HepG2 (cell line): Measurements from ENCODE around the gene RHBDF2. TPM values are rescaled to one million over a fixed set of nuclear protein-coding genes. Genes with fewer than 3 reads are reported as not detected.
A peak's percentile ranks its signal among the peaks of the same experiment; 100 is the strongest.

Experiments
- BCL6 ChIP-seq: IDR thresholded peaks from 2 replicates; pipeline ENCODE4 v1.6.1; 2016; ENCODE audit warnings: missing genetic modification reagents, missing compliant biosample characterization
- EP300 ChIP-seq, 3 experiments: sonication (generic) in 1 of 3; formaldehyde crosslinking in 1 of 3; IDR thresholded peaks; 2 replicates each; pipeline versions ENCODE4 v1.5.1 to v1.6.1; 2011 to 2020; ENCODE audit warnings: low read depth in 2 of 3, low read length in 2 of 3, borderline replicate concordance in 1 of 3, improper control_type of control experiment in 1 of 3, mild to moderate bottlenecking in 1 of 3, missing genetic modification reagents in 1 of 3, moderate library complexity in 1 of 3
- HNF4A ChIP-seq: sonication (generic); formaldehyde crosslinking; IDR thresholded peaks from 2 replicates; pipeline ENCODE4 v1.4.0; 2020; ENCODE audit warnings: missing genetic modification reagents
- IRF2 ChIP-seq: IDR thresholded peaks from 2 replicates; pipeline ENCODE4 v1.6.1; 2018; ENCODE audit warnings: missing genetic modification reagents, missing compliant biosample characterization
- ISL2 ChIP-seq: sonication (generic); formaldehyde crosslinking; IDR thresholded peaks from 2 replicates; pipeline ENCODE4 v1.5.0; 2020; ENCODE audit warnings: missing genetic modification reagents
- JUN ChIP-seq: sonication (generic); formaldehyde crosslinking; IDR thresholded peaks from 2 replicates; pipeline ENCODE4 v1.4.0; 2020; ENCODE audit warnings: mild to moderate bottlenecking, missing genetic modification reagents
- MEIS2 ChIP-seq: sonication (generic); formaldehyde crosslinking; IDR thresholded peaks from 2 replicates; pipeline ENCODE4 v1.9.0; 2021; ENCODE audit warnings: mild to moderate bottlenecking, missing genetic modification reagents
- PHF20 ChIP-seq: sonication (generic); formaldehyde crosslinking; IDR thresholded peaks from 2 replicates; pipeline ENCODE4 v1.5.0; 2020; ENCODE audit warnings: mild to moderate bottlenecking, missing genetic modification reagents
- POLR2AphosphoS5 ChIP-seq: IDR thresholded peaks from 2 replicates; pipeline ENCODE4 v1.6.1; 2012; ENCODE audit warnings: low read depth, low read length
- SMAD1 ChIP-seq: sonication (generic); formaldehyde crosslinking; IDR thresholded peaks from 2 replicates; pipeline ENCODE4 v1.4.0; 2020; ENCODE audit warnings: missing genetic modification reagents, low read depth, mild to moderate bottlenecking, borderline replicate concordance
- TBX2 ChIP-seq: sonication (generic); formaldehyde crosslinking; IDR thresholded peaks from 2 replicates; pipeline ENCODE4 v1.5.0; 2020; ENCODE audit warnings: missing genetic modification reagents, mild to moderate bottlenecking, borderline replicate concordance
- UBTF ChIP-seq: sonication (generic); formaldehyde crosslinking; IDR thresholded peaks from 2 replicates; pipeline ENCODE4 v1.4.0; 2020; ENCODE audit warnings: mild to moderate bottlenecking, missing genetic modification reagents
- ZNF263 ChIP-seq: sonication (generic); formaldehyde crosslinking; IDR thresholded peaks from 2 replicates; pipeline ENCODE4 v1.4.0; 2020; ENCODE audit warnings: missing genetic modification reagents
- ZNF569 ChIP-seq: sonication (generic); formaldehyde crosslinking; IDR thresholded peaks from 2 replicates; pipeline ENCODE4 v1.5.0; 2020; ENCODE audit warnings: mild to moderate bottlenecking, missing genetic modification reagents, moderate library complexity, borderline replicate concordance
- ZNF589 ChIP-seq: sonication (generic); formaldehyde crosslinking; conservative IDR thresholded peaks from 2 replicates; pipeline ENCODE4 v1.8.0; 2022; ENCODE audit warnings: mild to moderate bottlenecking, moderate library complexity, missing genetic modification reagents
- ZNF777 ChIP-seq: sonication (generic); formaldehyde crosslinking; IDR thresholded peaks from 2 replicates; pipeline ENCODE4 v1.4.0; 2020; ENCODE audit warnings: missing genetic modification reagents
- ZNF883 ChIP-seq: sonication (generic); formaldehyde crosslinking; IDR thresholded peaks from 2 replicates; pipeline ENCODE4 v1.5.1; 2020; ENCODE audit warnings: mild to moderate bottlenecking, missing genetic modification reagents; ENCODE audit errors: not compliant biosample characterization
- ZZZ3 ChIP-seq: sonication (generic); formaldehyde crosslinking; IDR thresholded peaks from 2 replicates; pipeline ENCODE4 v1.4.0; 2020; ENCODE audit warnings: missing genetic modification reagents, mild to moderate bottlenecking, borderline replicate concordance
- polyA plus RNA-seq, 8 experiments: library from polyadenylated mRNA; depleted of rRNA in 3 of 8; stranded (reverse) in 7 of 8; unstranded in 1 of 8; fragments of >200 nt; fragmentation: Illumina TruSeq in 4 of 8; extraction: Trizol in 4 of 8; gene quantifications; 2 replicates each; pipeline versions ENCODE4 v1.2.1 to v1.2.3, GENCODE V29; 2011 to 2016; ENCODE audit warnings: low read depth in 4 of 8, missing spikeins in 1 of 8, mixed read lengths in 1 of 8; ENCODE audit not compliant: insufficient read depth in 1 of 8
- total RNA-seq, 5 experiments: library from RNA; depleted of rRNA; stranded (reverse); fragments of >200 nt; fragmentation: Illumina TruSeq; extraction: Trizol; gene quantifications; 2 replicates each; pipeline ENCODE4 v1.2.3, GENCODE V29; 2016; ENCODE audit warnings: low read depth in 1 of 5
- TF ChIP-seq, protein P1 (sequence below): sonication (generic); formaldehyde crosslinking; IDR thresholded peaks from 2 replicates; pipeline ENCODE4 v1.9.0; 2021; ENCODE audit warnings: mild to moderate bottlenecking, missing genetic modification reagents

RHBDF2 gene
- total and polyA plus RNA-seq, 2 of the 13 experiments (the other 11 are each of a cell fraction or from before 2014, with no cell fraction given) = 7.8 to 24.2 TPM

DNA sequence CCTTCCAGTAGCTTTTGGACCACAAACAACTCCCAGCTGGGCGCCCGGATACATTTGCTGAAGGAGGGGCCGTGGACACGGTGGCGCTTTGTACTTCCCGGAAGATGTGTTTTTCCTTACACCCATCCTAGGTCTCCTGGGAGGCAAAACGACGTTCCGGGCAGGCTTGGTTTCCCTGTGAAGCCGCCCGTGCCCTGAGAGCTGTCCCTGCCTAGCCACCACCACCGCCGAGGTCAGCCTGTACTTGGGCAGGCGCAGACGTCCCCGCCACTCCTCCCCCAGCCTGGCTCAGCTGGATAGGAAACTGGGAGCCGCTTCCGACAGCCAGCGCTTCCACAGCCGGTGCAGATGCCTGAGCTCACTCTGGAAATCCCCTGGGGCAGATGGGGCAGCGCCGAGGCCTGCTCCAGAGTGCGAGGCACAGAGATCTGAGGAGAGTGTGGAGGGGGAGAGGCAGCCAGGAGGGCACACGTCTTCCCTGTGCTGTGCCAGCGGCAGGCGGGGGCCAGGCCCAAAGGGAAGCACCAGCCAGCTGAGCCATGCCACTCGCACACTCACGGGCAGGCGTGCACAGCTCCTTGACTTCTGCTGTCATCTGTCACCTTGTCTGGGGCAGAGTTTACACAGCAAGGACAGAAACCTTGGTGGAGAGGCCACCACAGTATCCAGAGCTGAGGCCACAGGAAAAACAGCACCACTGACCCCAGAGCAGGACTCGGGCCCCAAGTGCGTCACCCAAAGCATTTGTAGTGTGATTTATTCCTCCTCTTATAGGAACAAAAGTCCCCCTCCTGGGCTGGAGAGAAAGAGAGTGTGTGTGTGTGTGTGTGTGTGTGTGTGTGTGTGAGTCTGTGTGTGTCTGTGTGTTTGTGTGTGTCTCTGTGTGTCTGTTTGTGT is 3.0 kb downstream of the RHBDF2 start (continued):
- TF ChIP-seq, protein P1, sequence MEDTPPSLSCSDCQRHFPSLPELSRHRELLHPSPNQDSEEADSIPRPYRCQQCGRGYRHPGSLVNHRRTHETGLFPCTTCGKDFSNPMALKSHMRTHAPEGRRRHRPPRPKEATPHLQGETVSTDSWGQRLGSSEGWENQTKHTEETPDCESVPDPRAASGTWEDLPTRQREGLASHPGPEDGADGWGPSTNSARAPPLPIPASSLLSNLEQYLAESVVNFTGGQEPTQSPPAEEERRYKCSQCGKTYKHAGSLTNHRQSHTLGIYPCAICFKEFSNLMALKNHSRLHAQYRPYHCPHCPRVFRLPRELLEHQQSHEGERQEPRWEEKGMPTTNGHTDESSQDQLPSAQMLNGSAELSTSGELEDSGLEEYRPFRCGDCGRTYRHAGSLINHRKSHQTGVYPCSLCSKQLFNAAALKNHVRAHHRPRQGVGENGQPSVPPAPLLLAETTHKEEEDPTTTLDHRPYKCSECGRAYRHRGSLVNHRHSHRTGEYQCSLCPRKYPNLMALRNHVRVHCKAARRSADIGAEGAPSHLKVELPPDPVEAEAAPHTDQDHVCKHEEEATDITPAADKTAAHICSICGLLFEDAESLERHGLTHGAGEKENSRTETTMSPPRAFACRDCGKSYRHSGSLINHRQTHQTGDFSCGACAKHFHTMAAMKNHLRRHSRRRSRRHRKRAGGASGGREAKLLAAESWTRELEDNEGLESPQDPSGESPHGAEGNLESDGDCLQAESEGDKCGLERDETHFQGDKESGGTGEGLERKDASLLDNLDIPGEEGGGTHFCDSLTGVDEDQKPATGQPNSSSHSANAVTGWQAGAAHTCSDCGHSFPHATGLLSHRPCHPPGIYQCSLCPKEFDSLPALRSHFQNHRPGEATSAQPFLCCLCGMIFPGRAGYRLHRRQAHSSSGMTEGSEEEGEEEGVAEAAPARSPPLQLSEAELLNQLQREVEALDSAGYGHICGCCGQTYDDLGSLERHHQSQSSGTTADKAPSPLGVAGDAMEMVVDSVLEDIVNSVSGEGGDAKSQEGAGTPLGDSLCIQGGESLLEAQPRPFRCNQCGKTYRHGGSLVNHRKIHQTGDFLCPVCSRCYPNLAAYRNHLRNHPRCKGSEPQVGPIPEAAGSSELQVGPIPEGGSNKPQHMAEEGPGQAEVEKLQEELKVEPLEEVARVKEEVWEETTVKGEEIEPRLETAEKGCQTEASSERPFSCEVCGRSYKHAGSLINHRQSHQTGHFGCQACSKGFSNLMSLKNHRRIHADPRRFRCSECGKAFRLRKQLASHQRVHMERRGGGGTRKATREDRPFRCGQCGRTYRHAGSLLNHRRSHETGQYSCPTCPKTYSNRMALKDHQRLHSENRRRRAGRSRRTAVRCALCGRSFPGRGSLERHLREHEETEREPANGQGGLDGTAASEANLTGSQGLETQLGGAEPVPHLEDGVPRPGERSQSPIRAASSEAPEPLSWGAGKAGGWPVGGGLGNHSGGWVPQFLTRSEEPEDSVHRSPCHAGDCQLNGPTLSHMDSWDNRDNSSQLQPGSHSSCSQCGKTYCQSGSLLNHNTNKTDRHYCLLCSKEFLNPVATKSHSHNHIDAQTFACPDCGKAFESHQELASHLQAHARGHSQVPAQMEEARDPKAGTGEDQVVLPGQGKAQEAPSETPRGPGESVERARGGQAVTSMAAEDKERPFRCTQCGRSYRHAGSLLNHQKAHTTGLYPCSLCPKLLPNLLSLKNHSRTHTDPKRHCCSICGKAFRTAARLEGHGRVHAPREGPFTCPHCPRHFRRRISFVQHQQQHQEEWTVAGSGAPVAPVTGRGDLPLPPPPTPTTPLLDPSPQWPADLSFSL (CRISPR knock-in tag) = peak; percentile 97
- peak; percentile 78; the same call in 1 of the 2 replicates for TF ChIP-seq TBX2 (CRISPR knock-in tag)
- TF ChIP-seq ZNF569 (CRISPR knock-in tag) = no peak
- TF ChIP-seq BCL6 (CRISPR knock-in tag) = 0 out of 2 replicates have a peak, but pooled peaks have one; percentile 14
- peak; percentile 44; the same call in 1 of the 2 replicates for TF ChIP-seq ZNF777 (CRISPR knock-in tag)
- TF ChIP-seq JUN (CRISPR knock-in tag) = 0 out of 2 replicates have a peak, but pooled peaks have one; percentile 47
- TF ChIP-seq ZNF589 = 0 out of 2 replicates have a peak, but pooled peaks have one; percentile 6
- peak; percentile 93; the same call in 1 of the 2 replicates for TF ChIP-seq SMAD1
- TF ChIP-seq ZNF883 (CRISPR knock-in tag) = peak; percentile 69
- peak; percentile 78 for TF ChIP-seq ZNF263 (CRISPR knock-in tag)
- TF ChIP-seq ZZZ3 (CRISPR knock-in tag) = peak; percentile 73; the same call in 1 of the 2 replicates
- 0 out of 2 replicates have a peak, but pooled peaks have one; percentile 29 for TF ChIP-seq POLR2AphosphoS5
- peak; percentile 85; the same call in 1 of the 2 replicates for TF ChIP-seq MEIS2 (CRISPR knock-in tag)
- TF ChIP-seq HNF4A = no peak; the same call in 1 of the 2 replicates
- TF ChIP-seq UBTF (CRISPR knock-in tag) = peak; percentile 97
- TF ChIP-seq ISL2 (CRISPR knock-in tag) = peak; percentile 24; the same call in 1 of the 2 replicates
- TF ChIP-seq IRF2 (CRISPR knock-in tag) = peak; percentile 39; the same call in 1 of the 2 replicates
- no peak; a peak in 1 of 4 replicates for TF ChIP-seq EP300 (IDR thresholded peaks at IDR 0.05; ENCODE audit: low read depth in 2 of 2, low read length in 2 of 2)
- no peak for TF ChIP-seq EP300 (CRISPR knock-in tag; IDR thresholded peaks at IDR 0.05; ENCODE audit: borderline replicate concordance)
- 0 out of 2 replicates have a peak, but pooled peaks have one; percentile 35 for TF ChIP-seq PHF20 (CRISPR knock-in tag)
